Measurements from ENCODE around the gene OVOL3.

The OVOL3 gene

DNA sequence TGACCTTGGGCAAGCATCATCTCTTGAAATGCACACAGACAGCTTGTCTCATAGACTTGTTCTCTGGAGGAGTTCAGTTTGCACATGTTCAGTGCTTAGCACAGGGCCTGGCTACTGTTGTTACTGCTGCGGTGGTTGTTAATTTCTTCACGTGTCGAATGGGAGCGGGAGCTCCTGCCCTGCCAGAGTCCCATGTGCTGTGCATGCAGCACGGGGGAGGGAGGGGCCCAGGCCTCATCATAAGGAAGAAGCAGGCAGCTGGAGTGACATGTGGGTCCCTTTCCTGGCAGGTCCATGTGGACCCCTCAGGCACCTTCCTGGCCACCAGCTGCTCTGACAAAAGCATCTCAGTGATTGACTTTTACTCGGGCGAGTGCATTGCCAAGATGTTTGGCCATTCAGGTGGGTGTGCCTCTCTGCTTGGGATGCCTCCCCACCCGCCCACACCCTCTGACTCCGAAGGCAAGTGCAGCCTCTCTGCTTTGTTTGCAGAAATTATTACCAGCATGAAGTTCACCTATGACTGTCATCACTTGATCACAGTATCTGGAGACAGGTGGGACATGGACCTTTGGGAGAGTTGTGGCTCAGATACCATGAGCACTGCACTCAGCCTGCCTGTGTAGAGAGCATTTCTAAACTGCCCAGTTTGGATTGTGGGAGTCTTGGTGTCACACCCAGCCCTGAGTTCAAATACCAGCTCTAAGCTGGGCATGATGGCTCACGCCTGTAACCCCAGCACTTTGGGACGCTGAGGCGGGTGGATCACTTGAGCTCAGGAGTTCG lies 19.8 kb upstream of the OVOL3 start:
- TF ChIP-seq, protein P1, sequence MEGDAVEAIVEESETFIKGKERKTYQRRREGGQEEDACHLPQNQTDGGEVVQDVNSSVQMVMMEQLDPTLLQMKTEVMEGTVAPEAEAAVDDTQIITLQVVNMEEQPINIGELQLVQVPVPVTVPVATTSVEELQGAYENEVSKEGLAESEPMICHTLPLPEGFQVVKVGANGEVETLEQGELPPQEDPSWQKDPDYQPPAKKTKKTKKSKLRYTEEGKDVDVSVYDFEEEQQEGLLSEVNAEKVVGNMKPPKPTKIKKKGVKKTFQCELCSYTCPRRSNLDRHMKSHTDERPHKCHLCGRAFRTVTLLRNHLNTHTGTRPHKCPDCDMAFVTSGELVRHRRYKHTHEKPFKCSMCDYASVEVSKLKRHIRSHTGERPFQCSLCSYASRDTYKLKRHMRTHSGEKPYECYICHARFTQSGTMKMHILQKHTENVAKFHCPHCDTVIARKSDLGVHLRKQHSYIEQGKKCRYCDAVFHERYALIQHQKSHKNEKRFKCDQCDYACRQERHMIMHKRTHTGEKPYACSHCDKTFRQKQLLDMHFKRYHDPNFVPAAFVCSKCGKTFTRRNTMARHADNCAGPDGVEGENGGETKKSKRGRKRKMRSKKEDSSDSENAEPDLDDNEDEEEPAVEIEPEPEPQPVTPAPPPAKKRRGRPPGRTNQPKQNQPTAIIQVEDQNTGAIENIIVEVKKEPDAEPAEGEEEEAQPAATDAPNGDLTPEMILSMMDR (IDR thresholded peaks at IDR 0.05; ENCODE audit: low read length, missing control alignments): no peak
- H3K4me3 ChIP-seq (replicated peaks; ENCODE audit: low read depth, low read length): no peak overlapping the region
- DNase-seq (ENCODE audit: low read depth): no peak

DNA sequence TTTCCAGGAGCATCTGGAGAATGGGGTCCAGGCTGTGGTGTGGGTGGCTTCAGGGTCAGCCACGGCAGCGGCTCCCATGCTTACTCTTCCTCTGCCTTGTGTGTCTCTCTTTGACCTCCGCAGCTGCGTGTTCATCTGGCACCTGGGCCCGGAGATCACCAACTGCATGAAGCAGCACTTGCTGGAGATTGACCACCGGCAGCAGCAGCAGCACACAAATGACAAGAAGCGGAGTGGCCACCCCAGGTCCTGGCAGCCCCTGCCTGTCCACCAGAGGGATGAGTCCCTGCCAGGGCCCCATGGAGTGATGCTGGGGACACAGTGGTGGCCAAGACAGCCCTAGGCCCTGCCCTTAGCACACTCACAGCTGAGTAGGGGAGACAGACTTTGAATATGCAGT lies 18.4 kb upstream of the OVOL3 start:
- TF ChIP-seq, protein P1 (IDR thresholded peaks at IDR 0.05; ENCODE audit: low read length, missing control alignments): no peak
- DNase-seq (ENCODE audit: low read depth): no peak
- H3K4me3 ChIP-seq (replicated peaks; ENCODE audit: low read depth, low read length): no peak overlapping the region

- H3K4me3 ChIP-seq (replicated peaks; ENCODE audit: low read depth, low read length): no peak overlapping the region
- TF ChIP-seq, protein P1 (IDR thresholded peaks at IDR 0.05; ENCODE audit: low read length, missing control alignments): no peak
- no peak for DNase-seq (ENCODE audit: low read depth)
Observed at GRCh38 chr19:36093146-36093662, 17.7 kb upstream of the OVOL3 start.

DNA sequence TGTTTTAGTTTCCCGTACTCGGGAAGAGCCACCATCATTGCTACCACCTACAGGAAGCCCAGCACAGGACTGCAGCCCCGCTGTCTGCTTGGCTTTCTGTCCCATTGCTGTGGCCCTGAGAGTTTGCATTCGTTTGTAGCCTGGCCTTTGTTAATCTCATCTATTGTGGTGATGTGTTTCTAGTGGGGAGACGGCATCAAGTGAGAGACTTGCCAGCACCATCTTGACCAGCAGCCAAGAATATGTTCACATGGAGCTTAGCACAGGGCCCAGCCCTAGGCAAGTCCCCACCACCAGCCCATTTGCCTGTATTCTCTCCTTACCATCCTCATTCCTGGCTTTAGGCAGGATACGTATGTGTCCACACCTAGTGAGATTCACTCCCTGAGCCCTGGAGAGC lies 17.3 kb upstream of the OVOL3 start:
- peak; percentile 10 for DNase-seq (ENCODE audit: low read depth)
- TF ChIP-seq, protein P1 (IDR thresholded peaks at IDR 0.05; ENCODE audit: low read length, missing control alignments): no peak
- H3K4me3 ChIP-seq (replicated peaks; ENCODE audit: low read depth, low read length): no peak overlapping the region

DNA sequence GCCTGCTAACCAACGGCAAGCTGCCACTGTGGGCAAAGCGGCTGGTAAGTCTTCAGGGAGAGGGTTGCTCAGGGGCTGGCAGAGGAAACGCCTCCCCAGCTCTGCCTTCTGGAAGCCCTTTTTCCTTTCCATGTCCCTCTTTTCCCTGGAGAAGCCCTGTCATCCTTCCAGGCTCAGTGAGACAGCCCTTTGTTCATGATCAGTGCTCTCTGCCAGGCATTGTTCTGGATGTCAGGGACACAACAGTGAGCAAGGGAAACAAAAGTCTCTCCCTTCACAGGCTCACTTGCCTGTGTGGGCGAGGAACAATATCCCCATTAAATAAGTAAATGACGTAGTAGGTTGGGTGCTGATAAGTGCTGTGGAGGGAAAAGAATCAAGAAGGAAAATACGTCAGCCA lies 13.9 kb upstream of the OVOL3 start:
- peak; percentile 36 for DNase-seq (ENCODE audit: low read depth)
- H3K4me3 ChIP-seq (replicated peaks; ENCODE audit: low read depth, low read length): no peak overlapping the region
- TF ChIP-seq, protein P1 (IDR thresholded peaks at IDR 0.05; ENCODE audit: low read length, missing control alignments): no peak

DNA sequence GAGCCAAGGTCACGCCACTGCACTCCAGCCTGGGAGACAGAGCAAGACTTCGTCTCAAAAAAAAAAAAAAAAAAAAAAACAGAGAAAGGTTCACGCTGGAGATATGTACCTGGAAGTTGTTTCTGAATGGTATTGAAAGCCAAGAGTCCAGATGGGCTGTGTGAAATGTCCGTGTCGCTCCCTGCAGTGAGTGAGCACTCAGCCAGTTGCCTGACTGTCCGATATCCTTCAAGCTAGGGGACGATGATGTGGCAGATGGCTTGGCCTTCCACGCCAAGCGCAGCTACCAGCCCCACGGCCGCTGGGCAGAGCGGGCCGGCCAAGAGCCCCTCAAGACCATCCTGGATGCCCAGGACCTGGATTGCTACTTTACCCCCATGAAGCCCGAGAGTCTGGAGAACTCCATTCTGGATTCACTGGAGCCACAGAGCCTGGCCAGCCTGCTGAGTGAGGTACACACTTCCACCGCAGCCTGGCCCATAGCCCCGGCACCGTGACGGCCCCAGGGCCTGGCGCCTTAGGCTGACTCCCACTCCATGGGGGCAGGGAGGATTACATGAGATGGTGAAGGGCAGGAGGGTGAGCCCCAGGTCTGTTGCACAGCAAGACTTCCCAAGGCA lies 11.7 kb upstream of the OVOL3 start:
- no peak overlapping the region for H3K4me3 ChIP-seq (replicated peaks; ENCODE audit: low read depth, low read length)
- no peak for DNase-seq (ENCODE audit: low read depth)
- TF ChIP-seq, protein P1 (IDR thresholded peaks at IDR 0.05; ENCODE audit: low read length, missing control alignments): no peak

All from fibroblast of pulmonary artery (primary cell).